ENCODE data around the gene CNTN4. TPM values are rescaled to one million over a fixed set of nuclear protein-coding genes. Genes with fewer than 3 reads are reported as not detected.
A peak's percentile ranks its signal among the peaks of the same experiment; 100 is the strongest.

CNTN4 gene
- polyA plus RNA-seq, 1 donor (not counting 4 experiments of a cell fraction or from before 2014, with no cell fraction given), result not detected

DNA sequence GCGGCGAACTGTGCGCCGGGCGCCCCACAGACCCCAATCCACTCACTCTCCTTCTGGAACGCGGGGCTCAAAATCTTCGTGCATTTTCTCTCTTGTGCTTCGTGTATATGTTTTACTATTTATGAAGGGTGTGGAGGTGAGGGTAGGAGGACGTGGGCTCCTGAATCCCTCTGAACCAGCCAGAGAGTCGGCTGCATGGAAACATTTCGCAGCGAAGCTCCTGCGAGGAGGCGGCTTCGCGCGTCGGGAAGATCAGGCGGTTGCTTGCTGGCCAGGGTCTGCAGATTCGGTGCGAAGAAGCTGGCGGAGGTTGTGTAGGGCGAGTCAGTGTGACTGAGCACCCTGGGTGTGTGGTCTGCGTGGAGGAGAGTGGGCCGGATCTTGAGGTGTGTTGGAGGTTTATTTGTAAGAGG, 1.1 kb downstream of the CNTN4 start:
- H4K20me1 ChIP-seq (ENCODE audit: control insufficient read depth, extremely low read depth, insufficient read depth, low read length), result no peaks in the 10 kb centered on the region
- no peaks in the 10 kb centered on the region for H3K9me3 ChIP-seq (ENCODE audit: control insufficient read depth, low read depth, low read length)
- H3K27ac ChIP-seq (ENCODE audit: control insufficient read depth, insufficient read depth, low read length), result no peak overlapping the region
- no peaks in the 10 kb centered on the region for H3K4me1 ChIP-seq (ENCODE audit: control insufficient read depth, extremely low read depth, insufficient read depth, low read length)
- DNase-seq (ENCODE audit: low read depth, low spot score) (no peak), FAIRE-seq (no peak)
- dilution Hi-C loops (cut with MboI; ENCODE audit: extremely low pct_ligation_motif_present, low sequenced_read_pairs), result no loop called here
- peaks cover 45% of the 10 kb centered on the region for H3K27me3 ChIP-seq (ENCODE audit: control insufficient read depth, extremely low read depth, insufficient read depth, low read length)
- no peak overlapping the region for H3K4me3 ChIP-seq (ENCODE audit: control insufficient read depth in 2 of 3, extremely low read depth in 1 of 3, insufficient read depth in 2 of 3, low read depth in 1 of 3, low read length in 3 of 3)
- H3K9me1 ChIP-seq (ENCODE audit: control insufficient read depth, extremely low read depth, insufficient read depth, low read length), result no peaks in the 10 kb centered on the region
- H2AFZ ChIP-seq (ENCODE audit: control insufficient read depth, low read length), result no peak overlapping the region
- no peaks in the 10 kb centered on the region for H3K36me3 ChIP-seq (ENCODE audit: control insufficient read depth in 2 of 2, extremely low read depth in 1 of 2, insufficient read depth in 2 of 2, low read length in 2 of 2)
- H3K79me2 ChIP-seq (ENCODE audit: control insufficient read depth, insufficient read depth, low read length), result no peaks in the 10 kb centered on the region
- H3K4me2 ChIP-seq (ENCODE audit: control insufficient read depth, extremely low read depth, insufficient read depth, low read depth, low read length), result no peak overlapping the region
- H3K9ac ChIP-seq (ENCODE audit: control insufficient read depth, extremely low read depth, insufficient read depth, low read length), result no peak overlapping the region
- TF ChIP-seq CTCF (optimal IDR thresholded peaks at IDR 0.05 in 1 of 3, IDR thresholded peaks at IDR 0.05 in 1 of 3, conservative IDR thresholded peaks at IDR 0.05 in 1 of 3; ENCODE audit: extremely low read depth in 1 of 3, insufficient read depth in 2 of 3, low read length in 3 of 3) (no peak), EZH2 (IDR thresholded peaks at IDR 0.05; ENCODE audit: low read length) (peak; percentile 88)

DNA sequence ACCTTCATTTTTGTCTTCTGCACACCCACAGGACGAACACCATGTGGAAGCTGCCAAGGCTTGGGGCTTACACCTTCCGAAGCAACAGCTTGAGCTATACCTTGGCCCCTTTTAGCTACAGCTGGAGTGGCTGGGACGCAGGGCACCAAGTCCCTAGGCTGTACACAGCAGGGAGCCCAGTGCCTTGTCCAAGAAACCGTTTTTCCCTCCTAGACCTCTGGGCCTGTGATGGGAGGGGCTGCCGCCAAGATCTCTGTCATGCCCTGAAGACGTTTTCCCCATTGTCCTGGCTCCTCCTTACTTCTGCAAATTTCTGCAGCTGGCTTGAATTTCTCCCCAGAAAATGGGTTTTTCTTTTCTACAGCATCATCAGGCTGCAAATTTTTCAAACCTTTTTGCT, 7.8 kb downstream of the CNTN4 start:
- H3K9me1 ChIP-seq (ENCODE audit: control insufficient read depth, extremely low read depth, insufficient read depth, low read length), result no peaks in the 10 kb centered on the region
- dilution Hi-C loops (cut with MboI; ENCODE audit: extremely low pct_ligation_motif_present, low sequenced_read_pairs), result no loop called here
- TF ChIP-seq EZH2 (IDR thresholded peaks at IDR 0.05; ENCODE audit: low read length) (no peak), CTCF (optimal IDR thresholded peaks at IDR 0.05 in 1 of 3, IDR thresholded peaks at IDR 0.05 in 1 of 3, conservative IDR thresholded peaks at IDR 0.05 in 1 of 3; ENCODE audit: extremely low read depth in 1 of 3, insufficient read depth in 2 of 3, low read length in 3 of 3) (no peak)
- no peak overlapping the region for H2AFZ ChIP-seq (ENCODE audit: control insufficient read depth, low read length)
- H3K27me3 ChIP-seq (ENCODE audit: control insufficient read depth, extremely low read depth, insufficient read depth, low read length), result no peaks in the 10 kb centered on the region
- no peaks in the 10 kb centered on the region for H3K4me1 ChIP-seq (ENCODE audit: control insufficient read depth, extremely low read depth, insufficient read depth, low read length)
- no peak overlapping the region for H3K9ac ChIP-seq (ENCODE audit: control insufficient read depth, extremely low read depth, insufficient read depth, low read length)
- H4K20me1 ChIP-seq (ENCODE audit: control insufficient read depth, extremely low read depth, insufficient read depth, low read length), result no peaks in the 10 kb centered on the region
- DNase-seq (ENCODE audit: low read depth, low spot score) (no peak), FAIRE-seq (no peak)
- H3K4me2 ChIP-seq (ENCODE audit: control insufficient read depth, extremely low read depth, insufficient read depth, low read depth, low read length), result no peak overlapping the region
- no peaks in the 10 kb centered on the region for H3K9me3 ChIP-seq (ENCODE audit: control insufficient read depth, low read depth, low read length)
- no peak overlapping the region for H3K4me3 ChIP-seq (ENCODE audit: control insufficient read depth in 2 of 3, extremely low read depth in 1 of 3, insufficient read depth in 2 of 3, low read depth in 1 of 3, low read length in 3 of 3)
- no peak overlapping the region for H3K27ac ChIP-seq (ENCODE audit: control insufficient read depth, insufficient read depth, low read length)
- H3K36me3 ChIP-seq (ENCODE audit: control insufficient read depth in 2 of 2, extremely low read depth in 1 of 2, insufficient read depth in 2 of 2, low read length in 2 of 2), result no peaks in the 10 kb centered on the region
- H3K79me2 ChIP-seq (ENCODE audit: control insufficient read depth, insufficient read depth, low read length), result no peaks in the 10 kb centered on the region

Data from keratinocyte (primary cell).